ENCODE measurements around the gene BPGM.
A peak's percentile ranks its signal among the peaks of the same experiment; 100 is the strongest.

Gene BPGM

GRCh38 chr7:134632052-134632451, 14.6 kb upstream of the BPGM start:
- H3K4me3 ChIP-seq (replicated peaks; ENCODE audit: low read depth, low read length), result no peak overlapping the region
- TF ChIP-seq, protein P1, sequence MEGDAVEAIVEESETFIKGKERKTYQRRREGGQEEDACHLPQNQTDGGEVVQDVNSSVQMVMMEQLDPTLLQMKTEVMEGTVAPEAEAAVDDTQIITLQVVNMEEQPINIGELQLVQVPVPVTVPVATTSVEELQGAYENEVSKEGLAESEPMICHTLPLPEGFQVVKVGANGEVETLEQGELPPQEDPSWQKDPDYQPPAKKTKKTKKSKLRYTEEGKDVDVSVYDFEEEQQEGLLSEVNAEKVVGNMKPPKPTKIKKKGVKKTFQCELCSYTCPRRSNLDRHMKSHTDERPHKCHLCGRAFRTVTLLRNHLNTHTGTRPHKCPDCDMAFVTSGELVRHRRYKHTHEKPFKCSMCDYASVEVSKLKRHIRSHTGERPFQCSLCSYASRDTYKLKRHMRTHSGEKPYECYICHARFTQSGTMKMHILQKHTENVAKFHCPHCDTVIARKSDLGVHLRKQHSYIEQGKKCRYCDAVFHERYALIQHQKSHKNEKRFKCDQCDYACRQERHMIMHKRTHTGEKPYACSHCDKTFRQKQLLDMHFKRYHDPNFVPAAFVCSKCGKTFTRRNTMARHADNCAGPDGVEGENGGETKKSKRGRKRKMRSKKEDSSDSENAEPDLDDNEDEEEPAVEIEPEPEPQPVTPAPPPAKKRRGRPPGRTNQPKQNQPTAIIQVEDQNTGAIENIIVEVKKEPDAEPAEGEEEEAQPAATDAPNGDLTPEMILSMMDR (IDR thresholded peaks at IDR 0.05; ENCODE audit: low read depth, low read length, missing control alignments), result no peak
- no peak for DNase-seq (ENCODE audit: extremely low read depth, low read depth)

DNA sequence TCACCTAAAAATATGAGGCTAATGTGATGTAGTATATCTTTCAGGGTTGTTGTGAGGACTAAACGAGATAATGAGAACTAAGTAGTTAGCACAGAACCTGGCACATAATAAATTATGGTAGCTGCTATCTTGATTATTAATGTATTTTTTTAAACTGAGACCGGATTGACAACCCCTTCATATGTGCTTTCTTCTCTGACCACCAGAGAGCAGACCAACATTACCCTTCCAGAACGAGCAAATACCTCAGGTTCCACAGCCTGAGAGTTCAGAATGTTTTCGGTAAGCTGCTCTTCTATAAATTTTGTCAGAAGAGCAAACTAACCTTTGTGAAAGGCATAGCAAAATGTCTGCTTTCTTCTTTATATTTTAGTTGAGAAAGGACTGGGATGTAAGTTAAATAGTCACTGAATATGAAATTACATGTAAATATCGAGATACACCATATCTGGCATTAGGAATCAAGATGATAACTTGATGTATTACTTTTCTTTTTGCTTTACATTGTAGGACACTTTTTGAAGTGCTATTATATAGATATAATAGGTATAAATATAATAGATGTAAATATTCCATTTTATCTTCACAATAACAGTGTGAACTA, 13.6 kb upstream of the BPGM start:
- TF ChIP-seq, protein P1 (IDR thresholded peaks at IDR 0.05; ENCODE audit: low read depth, low read length, missing control alignments), result peak; percentile 57
- no peak overlapping the region for H3K4me3 ChIP-seq (replicated peaks; ENCODE audit: low read depth, low read length)
- no peak for DNase-seq (ENCODE audit: extremely low read depth, low read depth)

GRCh38 chr7:134636008-134636449, 10.6 kb upstream of the BPGM start:
- no peak overlapping the region for H3K4me3 ChIP-seq (replicated peaks; ENCODE audit: low read depth, low read length)
- TF ChIP-seq, protein P1 (IDR thresholded peaks at IDR 0.05; ENCODE audit: low read depth, low read length, missing control alignments), result no peak
- no peak for DNase-seq (ENCODE audit: extremely low read depth, low read depth)

DNA sequence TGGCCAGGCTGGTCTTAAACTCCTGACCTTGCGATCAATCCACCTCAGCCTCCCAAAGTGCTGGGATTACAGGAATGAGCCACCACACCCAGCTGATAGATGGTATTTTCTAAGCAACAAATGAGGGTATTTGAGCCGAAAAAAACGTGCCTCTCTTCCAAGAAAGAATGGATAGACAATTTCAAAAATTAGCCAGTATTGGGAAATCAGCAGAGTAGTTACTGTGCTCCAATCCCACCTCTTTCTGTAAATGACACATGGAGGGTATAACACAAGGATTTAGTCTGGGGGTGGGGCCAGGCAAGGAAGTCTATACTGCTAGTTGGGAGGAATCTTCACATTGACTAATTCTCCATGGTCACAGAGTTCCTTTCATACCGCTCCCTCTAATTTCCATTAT, 9.2 kb upstream of the BPGM start:
- DNase-seq (ENCODE audit: extremely low read depth, low read depth), result no peak
- no peak overlapping the region for H3K4me3 ChIP-seq (replicated peaks; ENCODE audit: low read depth, low read length)
- TF ChIP-seq, protein P1 (IDR thresholded peaks at IDR 0.05; ENCODE audit: low read depth, low read length, missing control alignments), result no peak

DNA sequence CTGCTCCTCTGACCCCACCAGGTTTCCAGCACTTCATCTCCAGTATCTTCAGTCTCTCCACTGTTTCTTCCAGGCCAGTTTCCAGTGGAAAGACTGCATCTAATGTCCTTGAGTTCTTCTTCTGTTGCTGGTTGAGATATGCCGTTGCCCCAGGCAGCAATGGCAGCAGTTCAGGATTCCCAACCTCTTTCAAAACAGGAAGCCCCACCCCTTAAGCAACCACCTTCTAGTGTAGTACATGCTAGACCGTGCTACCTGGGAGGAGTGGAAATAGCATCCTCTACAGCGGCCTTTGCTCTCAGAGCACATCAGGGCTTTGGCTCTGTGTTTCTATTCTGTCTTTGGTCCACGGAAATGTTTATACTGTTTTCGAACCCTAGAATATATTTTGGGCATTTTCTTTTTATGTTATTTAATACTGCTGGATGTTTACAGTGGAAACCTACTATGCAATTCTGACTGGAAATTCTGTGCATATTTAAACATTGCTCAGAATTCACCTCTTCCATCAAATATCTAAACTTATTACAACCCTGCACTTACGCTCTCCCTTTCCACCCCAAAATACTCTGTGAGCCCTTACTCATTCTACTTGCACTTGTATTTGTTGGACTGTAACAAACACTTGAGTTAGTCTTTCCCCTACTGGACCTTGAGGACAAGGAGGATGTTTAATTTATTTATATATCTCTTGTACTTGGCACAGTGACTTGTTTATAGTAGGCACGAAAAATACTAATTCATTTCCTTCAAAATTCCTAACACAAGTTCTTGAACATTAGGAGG, 8.5 kb upstream of the BPGM start:
- no peak for DNase-seq (ENCODE audit: extremely low read depth, low read depth)
- no peak overlapping the region for H3K4me3 ChIP-seq (replicated peaks; ENCODE audit: low read depth, low read length)
- TF ChIP-seq, protein P1 (IDR thresholded peaks at IDR 0.05; ENCODE audit: low read depth, low read length, missing control alignments), result no peak

DNA sequence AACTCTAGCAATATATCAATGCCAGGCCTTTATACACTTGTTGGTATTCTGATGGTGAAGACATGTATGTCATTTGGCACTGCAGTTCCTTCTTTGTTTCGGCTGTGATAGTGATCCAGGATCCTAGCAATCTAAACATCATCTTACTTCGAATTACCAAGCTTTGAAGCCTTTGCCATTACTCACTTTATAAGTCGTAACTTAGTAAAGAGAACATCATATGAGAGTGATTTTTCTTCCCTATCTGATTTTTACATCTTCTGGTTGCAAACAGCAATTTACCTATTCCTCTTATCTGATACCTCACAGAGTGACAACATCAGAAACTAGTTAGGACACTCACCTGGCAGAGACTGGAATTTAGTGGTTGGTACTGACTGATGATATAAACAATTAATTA, 7.6 kb upstream of the BPGM start:
- no peak overlapping the region for H3K4me3 ChIP-seq (replicated peaks; ENCODE audit: low read depth, low read length)
- DNase-seq (ENCODE audit: extremely low read depth, low read depth), result no peak
- TF ChIP-seq, protein P1 (IDR thresholded peaks at IDR 0.05; ENCODE audit: low read depth, low read length, missing control alignments), result no peak
